Body of pancreas (tissue), 4 donors: ENCODE data around the gene TNIP1.

Experiments
- CTCF ChIP-seq, 7 experiments: fragments of 450-650 bp in 4 of 7; fragments of 200-600 bp in 3 of 7; sonication (generic) in 3 of 7; IDR thresholded peaks; one replicate each; pipeline ENCODE4 v1.5.1; 2016 to 2019; ENCODE audit warnings: antibody characterized with exemption in 7 of 7
- POLR2A ChIP-seq, 3 donors: fragments of 450-650 bp; IDR thresholded peaks; one replicate each; pipeline ENCODE4 v1.6.1; 2016; ENCODE audit warnings: antibody characterized with exemption in 3 of 3, mild to moderate bottlenecking in 2 of 3

- TF ChIP-seq POLR2A (IDR thresholded peaks at IDR 0.05) = no peak
- TF ChIP-seq CTCF (IDR thresholded peaks at IDR 0.05) = no peak
Observed at GRCh38 chr5:151012862-151013261, 68.0 kb downstream of the TNIP1 start.
